GM19025 (cell line): Measurements from ENCODE around the gene CTNNBL1.
"Not testable (repeated sequence)": the region's sequence is repeated elsewhere in the genome, so short reads cannot be mapped to it uniquely, and the experiment has no call there.

ENCODE experiments used
- ATAC-seq: cut with Tn5 transposase; IDR thresholded peaks from one replicate; pipeline ENCODE4 v1.9.1; 2021; ENCODE audit warnings: mild to moderate bottlenecking, low read depth, moderate library complexity; ENCODE audit not compliant: unreplicated experiment

The CTNNBL1 gene

DNA sequence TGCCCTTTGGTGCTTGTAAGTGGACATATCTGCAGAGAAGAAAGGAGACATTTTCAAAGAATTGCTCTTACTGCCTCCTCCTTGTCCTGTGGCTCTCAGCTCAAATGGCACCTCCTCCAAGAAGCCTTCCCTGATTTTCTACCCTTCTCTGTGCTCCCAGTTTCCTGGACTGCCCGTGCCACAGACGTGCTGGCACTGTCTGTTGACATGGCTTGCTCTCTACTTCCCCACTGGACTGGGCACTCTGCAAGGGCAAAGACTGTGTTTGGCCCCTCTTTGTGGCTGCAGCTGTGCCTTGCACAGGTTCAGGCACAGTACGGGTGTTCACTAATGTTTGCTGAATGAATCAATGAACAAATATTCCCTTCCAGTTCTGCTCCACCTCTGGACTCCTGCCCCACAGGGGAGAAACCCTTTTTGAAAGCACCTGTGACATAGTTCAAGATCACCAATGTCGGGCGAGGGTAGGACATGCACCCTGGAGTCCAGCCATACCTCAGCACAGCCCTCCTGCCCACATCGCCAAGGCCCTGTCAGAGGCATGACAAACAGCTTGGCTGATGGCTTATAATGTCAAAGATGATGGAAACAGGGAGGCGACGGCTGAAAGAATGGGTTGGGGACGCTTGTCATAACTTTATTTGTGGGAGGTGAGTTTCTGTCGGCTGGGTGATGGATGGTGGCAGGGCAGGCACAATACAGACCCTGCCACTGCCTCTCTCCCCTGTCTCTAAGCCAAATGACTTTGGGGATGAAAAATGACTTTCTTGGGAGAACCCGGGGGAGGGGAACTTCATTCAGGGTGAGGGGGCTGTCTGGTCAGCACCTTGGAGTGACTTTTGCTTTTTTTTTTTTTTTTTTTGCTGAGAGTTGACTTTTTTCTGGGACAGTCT is 15.6 kb upstream of the CTNNBL1 start:
- no peak for ATAC-seq

DNA sequence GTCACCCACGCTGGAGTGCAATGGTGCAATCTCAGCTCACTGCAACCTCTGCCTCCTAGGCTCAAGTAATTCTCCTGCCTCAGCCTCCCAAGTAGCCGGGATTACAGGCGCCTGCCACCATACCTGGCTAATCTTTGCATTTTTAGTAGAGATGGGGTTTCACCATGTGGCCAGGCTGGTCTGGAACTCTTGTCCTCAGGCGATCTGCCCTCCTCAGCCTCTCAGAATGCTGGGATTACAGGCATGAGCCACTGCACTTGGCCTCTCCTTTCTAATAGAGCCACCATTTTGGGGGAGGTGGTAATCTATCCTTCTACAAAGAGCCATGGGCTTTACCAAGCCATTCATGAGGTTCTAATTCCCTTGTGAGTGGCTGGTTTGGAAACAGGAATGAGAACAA is 14.1 kb upstream of the CTNNBL1 start:
- ATAC-seq = not testable (repeated sequence)

DNA sequence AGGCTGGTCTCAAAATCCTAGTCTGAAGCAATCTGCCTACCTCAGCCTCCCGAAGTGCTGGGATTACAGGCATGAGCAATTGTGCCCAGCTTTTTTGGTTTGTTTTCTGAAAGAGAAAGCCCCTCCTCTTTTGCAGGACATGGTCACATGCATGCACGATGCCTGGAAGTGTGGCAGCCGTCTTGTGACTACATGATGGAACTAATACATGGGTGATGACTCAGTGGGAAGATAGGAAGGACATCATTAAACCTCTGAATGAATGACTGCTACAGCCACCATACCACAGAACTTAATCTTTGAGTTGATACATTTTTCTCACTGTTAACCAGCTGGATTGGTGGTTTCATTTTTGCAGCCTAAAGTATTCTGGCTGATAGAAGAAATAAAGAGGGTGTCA is 13.4 kb upstream of the CTNNBL1 start:
- no peak for ATAC-seq

DNA sequence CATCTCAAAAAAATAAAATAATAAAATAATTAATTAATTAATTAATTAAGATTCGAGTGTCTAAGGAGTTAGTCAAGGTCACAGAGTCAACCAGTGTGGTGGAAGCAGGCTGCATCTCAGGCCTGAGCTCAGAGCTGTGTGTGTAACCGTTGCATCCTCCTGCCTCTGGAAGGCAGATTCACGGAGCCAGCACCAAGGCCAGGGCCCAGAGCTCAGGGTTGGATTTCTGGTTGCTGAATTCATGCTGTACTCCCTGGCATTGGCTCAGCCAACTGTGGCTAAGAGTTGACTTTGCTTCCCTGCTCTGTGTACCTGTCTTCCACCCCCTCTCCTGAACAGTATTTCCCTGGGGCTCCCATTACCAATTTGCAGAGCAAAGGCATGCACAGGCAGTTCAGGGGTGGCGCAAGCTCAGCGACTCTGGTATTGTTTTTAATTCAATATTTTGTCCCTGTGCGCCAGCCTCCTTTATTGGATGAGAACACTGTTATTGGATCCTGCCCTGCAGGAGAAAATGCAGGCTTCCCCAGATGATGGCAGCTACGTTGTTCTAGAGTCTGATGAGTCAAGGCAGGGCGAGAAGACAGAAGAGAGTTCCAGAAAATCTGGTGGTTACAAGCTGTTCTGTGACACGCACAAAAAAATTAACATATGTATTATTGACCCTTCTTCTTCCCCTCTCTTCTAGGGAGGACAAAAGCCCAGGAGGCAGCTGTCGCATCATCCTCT is 12.3 kb upstream of the CTNNBL1 start:
- no peak for ATAC-seq

DNA sequence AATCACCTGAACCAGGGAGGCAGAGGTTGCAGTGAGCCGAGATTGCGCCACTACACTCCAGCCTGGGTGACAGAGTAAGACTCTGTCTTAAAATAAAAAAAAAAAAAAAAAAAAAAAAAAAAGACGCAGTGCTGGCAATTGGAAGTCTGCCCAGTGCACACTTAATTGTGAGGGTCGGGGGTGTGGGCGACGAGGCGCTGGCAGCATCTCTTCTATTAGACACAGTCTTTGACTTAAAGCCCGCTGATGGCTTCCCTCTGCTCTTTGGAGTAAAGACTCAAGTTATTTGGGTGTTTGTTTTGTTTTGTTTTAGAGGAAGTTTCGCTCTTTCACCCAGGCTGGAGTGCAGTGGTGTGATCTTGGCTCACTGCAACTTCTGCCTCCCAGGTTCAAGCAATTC is 10.7 kb upstream of the CTNNBL1 start:
- ATAC-seq = not testable (repeated sequence)

DNA sequence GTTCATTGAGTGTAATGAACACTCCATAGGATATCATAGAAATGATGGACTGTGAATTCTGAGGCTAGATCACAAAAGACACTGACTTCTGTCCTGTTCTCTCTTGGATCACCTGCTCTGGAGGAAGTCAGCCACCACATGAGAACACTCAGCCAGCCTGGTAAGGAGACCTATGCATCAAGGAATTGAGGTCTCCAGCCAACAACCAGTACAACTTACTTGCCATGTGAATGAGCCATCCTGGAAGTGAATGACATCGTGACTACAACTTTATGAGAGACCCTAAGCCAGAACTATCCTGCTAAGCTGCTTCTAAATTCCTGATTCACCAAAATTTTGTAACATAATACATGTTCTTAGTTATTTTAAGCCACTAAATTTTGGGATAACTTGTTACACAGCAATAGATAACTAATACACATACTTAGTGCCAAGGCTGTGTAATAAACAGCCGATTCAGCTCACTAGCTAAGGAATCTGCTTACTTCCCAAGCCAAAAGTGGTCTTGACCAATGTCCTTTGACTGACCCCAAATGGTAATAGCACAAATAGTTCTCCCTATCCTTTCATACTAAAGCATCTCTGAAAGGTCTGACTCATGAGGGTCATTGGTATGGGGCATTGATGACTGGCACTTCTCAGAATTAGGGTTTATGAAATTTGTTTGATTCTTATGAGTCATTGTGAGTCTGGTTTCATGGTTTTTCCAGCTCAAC is 6.9 kb upstream of the CTNNBL1 start:
- no peak for ATAC-seq

DNA sequence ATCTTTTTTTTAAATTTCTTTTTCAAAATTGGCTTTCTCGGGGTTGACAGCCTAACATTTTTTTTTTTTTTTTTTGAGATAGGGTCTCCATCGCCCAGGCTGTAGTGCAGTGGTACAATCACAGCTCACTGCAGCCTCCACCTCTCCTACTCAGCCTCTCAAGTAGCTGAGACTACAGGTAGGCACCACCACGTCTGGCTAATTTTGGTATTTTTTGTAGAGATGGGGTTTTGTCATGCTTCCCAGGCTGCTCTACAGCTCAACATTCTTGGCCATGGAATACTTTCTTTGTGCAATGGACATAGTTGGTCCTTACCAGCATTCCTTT is 6.4 kb upstream of the CTNNBL1 start:
- ATAC-seq = no peak

DNA sequence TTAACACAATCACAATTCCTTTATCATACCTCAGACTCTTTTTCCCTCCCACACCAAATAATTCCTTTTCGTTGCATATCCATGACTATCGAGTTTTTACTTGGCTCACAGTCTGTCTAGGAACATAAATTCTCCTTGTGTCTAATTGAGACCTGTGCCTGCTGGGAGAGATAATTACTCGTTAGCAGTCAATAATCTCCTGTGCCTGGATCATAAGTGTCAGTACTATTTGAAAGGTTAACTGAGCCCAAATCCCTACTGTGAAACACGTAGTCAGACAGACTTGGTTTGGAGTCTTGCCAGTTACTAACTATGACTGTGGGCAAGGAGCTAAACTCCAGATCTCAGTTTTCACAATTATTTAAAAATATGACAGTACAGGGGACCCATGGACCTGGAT is 5.7 kb upstream of the CTNNBL1 start:
- ATAC-seq = no peak

DNA sequence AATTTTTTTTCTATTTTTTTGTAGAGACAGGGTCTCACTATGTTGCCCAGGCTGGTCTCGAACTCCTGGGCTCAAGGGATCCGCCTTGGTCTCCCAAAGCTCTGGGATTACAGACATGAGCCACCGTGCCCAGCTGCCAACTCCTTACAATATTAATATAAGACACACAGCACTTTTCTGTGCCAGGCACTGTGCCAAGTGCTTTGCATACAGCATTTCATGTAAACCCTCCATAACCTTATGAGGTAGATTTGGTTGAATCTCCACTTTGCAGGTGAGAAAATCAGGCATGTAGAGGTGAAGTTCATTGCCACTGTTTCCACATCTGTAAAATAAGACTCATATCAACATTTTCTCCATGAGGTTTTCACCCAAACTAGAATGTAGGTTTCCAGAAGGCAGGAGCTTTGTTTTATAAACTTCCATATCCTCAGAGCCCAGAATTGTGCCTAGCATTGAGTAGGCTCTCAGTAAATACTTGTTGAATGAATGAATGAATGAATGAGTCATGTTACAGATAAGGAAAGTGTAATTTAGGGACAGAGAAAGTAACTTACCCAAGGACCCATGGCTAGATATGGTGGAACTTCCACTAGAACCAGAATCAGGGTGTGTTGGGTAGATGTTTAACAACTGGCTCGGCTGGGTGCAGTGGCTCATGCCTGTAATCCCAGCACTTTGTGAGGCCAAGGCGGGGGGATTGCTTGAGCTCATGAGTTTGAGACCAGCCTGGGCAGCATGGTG is 3.0 kb upstream of the CTNNBL1 start:
- ATAC-seq = no peak

DNA sequence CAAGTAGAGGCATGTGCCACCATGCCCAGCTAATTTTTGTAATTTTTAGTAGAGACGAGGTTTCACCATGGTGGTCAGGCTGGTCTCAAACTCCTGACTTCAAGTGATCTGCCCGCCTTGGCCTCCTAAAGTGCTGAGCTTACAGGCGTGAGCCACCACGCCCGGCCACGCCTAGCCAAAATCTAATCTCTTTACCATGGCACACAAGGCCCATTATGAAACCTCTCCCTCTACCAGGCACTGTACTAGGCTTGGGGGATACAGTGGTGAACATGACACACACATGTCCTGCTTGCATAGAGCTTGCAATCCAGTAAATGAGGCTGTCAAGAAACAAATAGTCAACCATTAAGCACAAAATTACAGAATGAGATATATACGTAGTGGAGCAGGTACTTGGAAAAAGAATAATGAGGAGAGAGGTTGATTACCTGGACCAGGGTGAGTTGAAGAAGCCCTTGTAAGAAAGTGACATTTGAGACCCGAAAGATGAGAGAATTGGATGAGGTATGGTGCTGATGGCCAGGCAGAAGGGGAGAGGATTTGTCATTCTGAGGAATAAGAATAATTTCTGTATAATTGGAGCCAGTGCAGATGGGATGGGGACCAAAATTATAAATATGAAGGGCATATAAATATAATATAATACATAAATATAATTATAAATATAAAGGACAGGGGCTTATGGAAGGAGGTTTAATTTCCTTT is 1.2 kb upstream of the CTNNBL1 start:
- ATAC-seq = no peak

DNA sequence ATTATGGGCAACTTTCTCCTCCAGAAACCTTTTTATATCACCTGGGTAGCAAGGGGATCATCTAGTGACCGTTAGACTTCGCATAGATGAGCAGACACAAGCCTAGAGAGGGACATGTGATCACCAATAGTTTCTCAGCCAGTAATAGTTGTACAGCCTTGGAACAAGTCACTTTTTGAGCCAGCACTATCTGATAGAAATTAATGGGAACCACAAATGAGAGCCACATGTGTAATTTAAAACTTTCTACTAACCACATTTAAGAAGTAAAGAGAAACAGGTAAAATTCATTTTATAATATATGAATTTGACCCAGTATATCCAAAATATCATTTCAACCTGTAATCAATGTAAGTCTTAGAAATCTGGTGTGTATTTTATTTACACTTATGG is 592 bp upstream of the CTNNBL1 start:
- ATAC-seq = no peak

DNA sequence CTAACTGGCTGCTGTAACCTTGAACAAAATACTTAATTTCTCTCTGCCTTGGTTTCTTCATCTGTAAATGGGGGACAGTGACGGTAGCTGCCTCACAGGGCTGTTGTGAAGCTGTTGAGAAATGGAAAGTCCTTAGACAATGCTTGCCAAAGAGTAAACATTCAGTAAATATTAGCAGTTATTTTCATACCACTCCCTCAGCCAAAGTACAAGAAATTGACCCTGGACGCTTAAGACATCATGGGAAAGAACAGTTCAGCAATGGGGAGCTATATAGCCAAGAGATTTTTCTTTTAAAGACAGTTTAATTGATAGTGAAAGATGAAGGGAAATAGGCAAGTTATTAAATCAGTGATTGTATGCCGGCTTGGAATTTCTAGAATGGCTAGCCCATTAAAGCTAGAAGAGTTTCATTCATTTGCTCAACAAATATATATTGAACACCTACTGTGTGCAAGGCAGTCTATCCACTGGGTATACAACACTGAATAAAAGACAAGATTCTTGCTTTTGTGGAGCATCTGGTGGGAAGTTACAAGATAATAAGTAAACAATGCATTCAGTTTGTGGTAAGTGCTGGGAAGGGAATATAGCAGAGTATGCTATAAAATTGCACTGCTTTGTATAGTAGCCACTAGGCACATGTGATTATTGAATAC is 2.0 kb downstream of the CTNNBL1 start:
- ATAC-seq = no peak

DNA sequence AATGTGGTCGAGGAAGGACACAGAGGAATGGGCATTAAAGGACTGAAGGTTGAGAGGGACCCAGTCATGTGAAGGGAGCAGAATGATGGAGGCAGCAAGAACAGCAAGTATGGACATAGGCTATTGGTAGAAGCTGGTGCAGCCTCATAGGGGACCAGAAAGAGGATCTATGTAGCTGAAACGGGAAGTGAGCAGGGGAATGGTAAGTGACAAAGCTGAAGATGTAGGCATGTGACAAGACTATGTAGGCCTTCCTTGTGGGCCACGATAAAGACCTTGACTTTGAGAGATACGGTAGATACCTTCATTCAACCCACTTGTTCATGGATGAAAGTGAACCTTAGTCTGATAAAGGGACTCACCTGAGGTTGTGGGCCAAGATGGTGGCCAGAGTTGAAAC is 3.5 kb downstream of the CTNNBL1 start:
- ATAC-seq = no peak

DNA sequence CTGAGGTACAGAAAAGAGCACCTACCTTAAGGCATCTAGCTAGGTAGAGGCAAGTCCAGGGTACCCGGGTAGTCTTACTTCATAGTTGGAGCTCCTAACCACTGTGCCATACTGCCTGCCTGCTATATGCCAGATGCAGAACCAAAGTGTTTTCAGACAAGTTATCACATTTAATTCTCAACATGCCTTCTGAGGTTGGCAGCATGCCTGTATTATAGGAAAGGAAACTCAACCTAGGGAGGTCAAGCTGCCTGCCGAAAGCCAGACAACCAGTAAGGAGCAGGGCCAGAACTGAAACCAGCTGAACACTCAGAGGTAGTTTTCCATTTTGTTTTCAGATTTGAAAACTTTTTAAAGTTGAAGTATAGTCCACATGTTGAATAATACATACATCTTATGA is 5.4 kb downstream of the CTNNBL1 start:
- no peak for ATAC-seq

DNA sequence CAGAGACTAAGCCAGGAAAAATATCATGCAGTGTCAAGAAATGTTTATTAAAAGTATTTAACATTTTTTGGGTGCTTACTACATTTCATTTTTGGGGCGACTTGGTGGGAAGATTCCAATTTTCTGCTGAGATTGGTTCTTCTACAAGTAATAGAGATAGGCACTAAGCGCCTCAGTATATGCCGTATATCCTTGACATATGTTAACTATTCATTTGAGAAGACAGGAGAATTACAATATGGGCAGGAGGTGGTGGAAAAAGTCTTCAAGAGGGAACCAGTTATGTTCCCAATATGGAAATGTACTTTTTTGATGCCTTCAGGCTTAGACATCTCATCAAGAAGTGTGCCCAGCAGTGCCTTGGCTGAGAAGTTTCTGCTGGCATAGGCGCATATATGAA is 6.5 kb downstream of the CTNNBL1 start:
- no peak for ATAC-seq

DNA sequence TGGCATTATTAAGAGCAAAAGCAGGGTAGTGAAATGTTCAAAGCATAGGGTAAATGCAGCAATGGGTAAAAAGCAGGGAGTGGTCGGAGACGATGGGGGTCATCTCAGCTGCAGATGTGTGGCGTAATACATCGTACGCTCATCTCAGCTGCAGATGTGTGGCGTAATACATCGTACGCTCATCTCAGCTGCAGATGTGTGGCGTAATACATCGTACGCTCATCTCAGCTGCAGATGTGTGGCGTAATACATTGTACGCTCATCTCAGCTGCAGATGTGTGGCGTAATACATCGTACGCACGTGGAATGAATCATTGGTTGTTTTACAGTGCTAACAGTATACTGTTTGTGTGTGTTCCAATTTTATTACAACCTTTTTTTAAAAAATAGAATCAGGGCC is 7.8 kb downstream of the CTNNBL1 start:
- not testable (repeated sequence) for ATAC-seq

DNA sequence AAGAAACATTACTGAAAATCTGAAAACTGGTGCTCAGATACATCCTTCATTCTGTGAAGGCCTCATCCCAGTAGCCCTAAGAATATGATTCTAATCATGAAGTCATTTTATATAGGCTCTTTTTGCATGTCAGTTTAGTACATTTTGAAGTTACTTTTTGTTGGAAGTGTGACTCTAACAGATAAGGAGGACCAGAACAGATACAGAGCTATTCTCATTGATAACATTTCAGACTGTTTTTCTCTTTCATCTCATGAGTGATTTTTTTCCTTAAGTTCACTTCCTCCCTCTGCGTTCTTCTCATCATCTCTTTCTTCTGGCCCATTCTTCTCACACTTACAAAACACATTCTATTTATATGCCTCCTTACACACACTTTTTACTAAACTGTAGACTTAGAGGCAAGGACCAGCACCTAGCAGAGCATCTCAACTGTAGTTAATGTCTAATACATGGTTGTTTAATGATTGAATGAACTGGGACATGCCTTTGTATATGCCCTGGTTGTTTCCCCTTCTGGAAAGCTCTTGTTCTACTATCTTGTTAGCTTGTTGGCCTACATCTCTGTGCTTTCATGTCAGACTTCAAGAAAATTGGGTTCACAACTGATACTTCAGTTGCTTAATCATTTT is 8.7 kb downstream of the CTNNBL1 start:
- ATAC-seq = no peak

DNA sequence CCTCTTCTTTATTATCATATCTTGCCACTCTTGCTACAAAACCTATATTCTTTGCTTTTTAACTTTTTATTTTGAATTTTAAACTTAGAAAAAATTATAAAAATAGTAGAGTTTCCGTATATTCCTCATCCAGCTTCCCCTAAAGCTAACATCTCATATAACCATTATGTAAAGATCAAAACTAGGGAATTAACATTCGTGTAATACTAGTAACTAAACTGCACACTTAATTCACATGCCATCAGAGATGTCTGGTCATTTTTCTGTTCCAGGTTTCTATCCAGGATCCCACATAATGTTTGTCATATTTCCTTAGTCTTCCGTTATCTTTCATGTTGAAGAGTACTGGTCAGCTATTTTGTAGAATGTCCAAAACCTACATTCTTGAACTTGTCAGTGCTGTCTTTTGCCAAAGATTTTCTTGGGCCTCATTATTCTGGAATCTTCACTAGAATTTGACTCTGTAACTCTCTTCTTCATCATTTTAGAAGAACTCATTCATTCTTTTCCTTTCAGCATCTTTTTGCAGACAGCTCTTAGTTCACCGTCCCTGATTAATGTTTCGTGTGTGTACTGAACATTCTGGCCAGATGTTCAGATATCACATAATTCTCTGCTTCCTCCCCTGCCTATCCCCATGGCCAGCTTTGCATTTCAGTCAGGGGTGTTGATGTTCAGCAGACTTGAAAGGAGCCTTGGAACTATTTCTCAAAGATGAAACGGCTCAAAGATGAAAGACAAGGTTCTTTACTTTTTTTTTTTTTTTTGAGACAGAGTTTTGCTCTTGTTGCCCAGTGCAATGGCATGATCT is 9.4 kb downstream of the CTNNBL1 start:
- no peak for ATAC-seq
